Brain pericyte (primary cell): Measurements from ENCODE around the gene C15orf61.

Experiments
- DNase-seq: peaks from one replicate; pipeline ENCODE4 v3.0.0-alpha.2; 2012; ENCODE audit warnings: low read depth, low spot score

The C15orf61 gene

GRCh38 chr15:67512933-67513714 lies 7.8 kb upstream of the C15orf61 start:
- no peak for DNase-seq

GRCh38 chr15:67515090-67515489 lies 5.8 kb upstream of the C15orf61 start:
- no peak for DNase-seq

GRCh38 chr15:67515557-67515956 lies 5.4 kb upstream of the C15orf61 start:
- DNase-seq, result no peak

- DNase-seq, result no peak
Measured at GRCh38 chr15:67520321-67521028, 456 bp upstream of the C15orf61 start.

- no peak for DNase-seq
Measured at GRCh38 chr15:67521783-67522568, 1.0 kb downstream of the C15orf61 start.

GRCh38 chr15:67523330-67523729 lies 2.4 kb downstream of the C15orf61 start:
- DNase-seq, result no peak

- no peak for DNase-seq
Measured at GRCh38 chr15:67524235-67524634, 3.3 kb downstream of the C15orf61 start.

- DNase-seq, result no peak
Measured at GRCh38 chr15:67528513-67528912, 7.6 kb downstream of the C15orf61 start.

- no peak for DNase-seq
Measured at GRCh38 chr15:67531379-67531914, 10.5 kb downstream of the C15orf61 start.

GRCh38 chr15:67533873-67534272 lies 12.9 kb downstream of the C15orf61 start:
- no peak for DNase-seq

- DNase-seq, result no peak
Measured at GRCh38 chr15:67534360-67534759, 13.4 kb downstream of the C15orf61 start.

- DNase-seq, result no peak
Measured at GRCh38 chr15:67537771-67538170, 16.8 kb downstream of the C15orf61 start.

GRCh38 chr15:67542420-67543347 lies 21.8 kb downstream of the C15orf61 start, which contains the start of gene MAP2K5:
MAP2K5 (plus strand) TSS chr15:67542703; CDS start chr15:67543336, 633 bp downstream.
- DNase-seq, result no peak

- no peak for DNase-seq
Measured at GRCh38 chr15:67543348-67543718, 22.4 kb downstream of the C15orf61 start.

GRCh38 chr15:67544475-67544874 lies 23.5 kb downstream of the C15orf61 start:
- no peak for DNase-seq

GRCh38 chr15:67545864-67546263 lies 24.9 kb downstream of the C15orf61 start:
- no peak for DNase-seq

GRCh38 chr15:67547064-67547463 lies 26.1 kb downstream of the C15orf61 start:
- DNase-seq, result no peak

GRCh38 chr15:67547836-67548235 lies 26.9 kb downstream of the C15orf61 start:
- no peak for DNase-seq

GRCh38 chr15:67548236-67548852 lies 27.4 kb downstream of the C15orf61 start:
- DNase-seq, result no peak

- DNase-seq, result no peak
Measured at GRCh38 chr15:67548862-67549651, 28.1 kb downstream of the C15orf61 start.
